Measurements from ENCODE around the gene ATF4. TPM values are rescaled to one million over a fixed set of nuclear protein-coding genes. Genes with fewer than 3 reads are reported as not detected.

ATF4 gene
- total RNA-seq, 1 donor from 2014 or later = 125 TPM

- DNase-seq (ENCODE audit: low read depth in 2 of 2) = no peak
Observed at GRCh38 chr22:39528080-39528661, 7.8 kb downstream of the ATF4 start.

DNA sequence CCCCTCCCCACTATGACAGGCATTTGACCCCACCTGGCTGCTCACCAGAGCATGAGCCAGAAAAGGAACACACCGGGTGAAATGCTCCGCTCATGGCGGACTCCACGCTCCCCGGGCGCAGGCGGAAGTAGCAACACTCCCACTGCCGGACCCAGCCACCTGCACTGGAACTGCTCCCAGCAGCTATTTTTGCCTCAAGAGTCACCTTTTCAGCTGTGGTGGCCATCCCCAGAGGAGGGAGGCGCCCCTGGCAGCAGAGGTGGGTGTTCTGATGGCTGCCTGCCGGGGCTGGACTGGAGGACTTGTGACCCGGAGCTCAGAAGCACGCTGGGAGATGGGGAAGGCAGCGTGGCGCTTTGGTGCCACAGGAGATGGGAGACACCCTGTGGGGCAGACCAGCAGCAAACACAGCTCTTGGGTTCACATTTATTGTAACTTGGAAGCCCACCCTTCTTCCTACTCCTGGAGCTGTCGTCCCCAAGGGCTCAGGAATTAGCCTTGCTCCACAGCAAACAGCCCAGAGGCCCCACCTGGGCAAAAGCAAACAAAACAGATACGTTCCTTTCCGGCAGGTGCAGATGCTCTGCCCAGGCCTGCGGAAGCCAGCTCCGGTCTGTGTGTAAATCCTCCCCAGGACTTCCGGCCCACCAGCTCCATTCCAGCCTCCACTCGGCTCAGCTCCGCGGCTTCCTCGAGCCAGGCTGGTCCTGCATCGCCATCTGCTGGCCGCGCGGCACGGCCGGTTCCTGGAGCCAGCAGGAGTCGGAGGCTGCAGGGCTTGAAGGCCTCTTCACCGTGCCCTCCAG is 8.5 kb downstream of the ATF4 start:
- DNase-seq (ENCODE audit: low read depth in 2 of 2) = peak; percentile 90 to 94

DNA sequence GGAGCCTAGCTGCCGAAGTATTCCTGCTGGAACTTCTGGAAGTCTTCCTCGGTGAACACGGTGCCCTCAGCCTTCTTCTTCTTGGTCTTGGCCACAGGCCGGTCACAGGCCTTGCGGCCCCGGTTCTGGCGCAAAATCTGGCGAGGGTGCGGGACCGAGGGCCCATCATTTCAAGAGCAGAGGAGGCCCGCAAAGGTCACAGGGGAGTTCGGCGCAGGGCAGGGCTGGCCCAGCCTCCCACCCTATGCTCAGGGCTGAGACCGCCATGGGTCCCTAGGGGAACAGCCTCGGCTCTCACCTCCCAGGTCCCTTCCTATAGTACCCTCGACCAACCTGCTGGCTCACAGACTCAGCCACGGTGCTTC is 9.1 kb downstream of the ATF4 start:
- no peak for DNase-seq (ENCODE audit: low read depth in 2 of 2)

DNA sequence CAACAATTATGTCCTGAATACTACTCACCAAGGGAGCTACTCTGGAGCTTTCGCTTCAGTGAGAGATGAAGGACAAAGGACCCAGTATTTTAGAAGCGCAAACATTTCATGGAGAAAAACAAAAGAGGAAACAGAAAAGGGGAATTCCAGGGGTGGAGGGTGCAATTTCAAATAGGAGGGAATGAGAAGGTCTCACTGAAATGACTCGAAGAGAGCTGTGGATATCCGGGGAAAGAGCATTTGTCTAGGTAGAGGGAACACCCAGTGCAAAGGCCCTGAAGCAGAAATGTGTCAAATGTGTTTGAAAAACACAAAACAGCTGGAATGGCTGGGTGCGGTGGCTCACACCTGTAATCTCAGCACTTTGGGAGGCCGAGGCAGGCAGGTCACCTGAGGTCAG is 9.8 kb downstream of the ATF4 start:
- DNase-seq (ENCODE audit: low read depth in 2 of 2) = no peak

GRCh38 chr22:39530692-39531331 is 10.4 kb downstream of the ATF4 start:
- DNase-seq (ENCODE audit: low read depth in 2 of 2) = no peak

DNA sequence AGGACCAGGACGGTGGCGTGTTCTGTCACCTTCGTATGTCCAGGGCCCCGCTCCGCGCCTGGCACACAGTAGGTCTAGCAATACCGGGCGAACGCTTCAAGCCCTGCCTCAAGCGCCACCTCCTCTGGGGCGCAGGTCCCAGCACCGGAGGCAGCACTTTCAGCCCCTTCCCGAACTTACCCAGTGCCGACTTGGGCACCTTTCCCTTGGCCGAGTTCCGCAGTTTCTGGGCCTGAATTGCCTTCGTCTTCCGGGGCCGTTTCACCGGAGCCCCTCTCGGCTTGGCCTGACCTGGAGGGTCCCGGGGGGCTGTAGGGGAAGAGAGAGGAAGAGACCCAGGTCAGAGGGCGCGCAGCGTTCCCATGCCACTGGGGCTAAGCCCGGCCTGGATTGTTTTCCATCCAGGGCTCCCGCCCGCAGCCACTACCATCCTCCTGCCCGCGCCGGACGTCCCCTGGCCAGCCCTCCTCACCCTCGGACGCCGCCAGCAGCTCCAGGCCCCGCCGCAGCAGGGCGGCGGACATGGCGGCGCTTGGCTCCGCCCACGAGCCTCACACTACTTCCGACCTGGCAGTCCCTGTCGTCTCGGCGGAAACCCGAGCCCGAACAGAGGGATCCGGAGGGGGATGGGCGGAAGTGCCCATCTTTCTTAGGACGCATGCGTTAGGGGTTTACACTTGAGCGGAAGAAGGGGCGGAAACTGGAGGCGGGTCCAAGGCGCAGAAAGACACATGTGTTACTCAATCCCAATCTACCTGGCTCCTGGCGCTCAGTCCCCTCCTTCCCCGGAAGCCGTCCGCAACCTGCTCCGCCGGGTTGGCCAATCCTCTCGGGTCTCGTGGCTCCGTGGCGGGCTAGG is 12.1 kb downstream of the ATF4 start, which contains the start of gene RPS19BP1:
TSS of gene RPS19BP1 (minus strand) at position 534 of the 859 bp plus-strand sequence. CDS start at position 524, 10 bp downstream.
- DNase-seq (ENCODE audit: low read depth in 2 of 2) = peak; percentile 81 to 97

DNA sequence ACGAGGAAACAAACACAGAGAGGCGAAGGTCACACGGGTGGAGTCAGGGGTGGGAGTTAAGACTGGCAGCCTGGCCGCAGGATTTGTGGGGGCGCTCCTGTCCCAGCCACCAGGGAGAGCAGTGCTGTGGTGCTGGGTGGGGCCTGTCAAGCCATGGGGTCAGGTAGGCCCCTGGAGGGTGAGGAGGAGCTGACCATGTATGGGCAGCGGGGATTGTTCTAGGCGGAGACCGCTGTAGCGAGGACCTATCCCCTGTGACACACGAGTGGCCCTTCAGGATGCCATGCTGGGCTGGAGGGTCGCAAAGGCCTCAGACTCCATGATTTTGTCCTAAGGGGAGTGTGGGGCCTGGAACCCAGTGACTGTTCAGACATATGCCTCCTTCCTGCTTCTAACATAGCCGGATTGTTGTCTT is 13.7 kb downstream of the ATF4 start:
- DNase-seq (ENCODE audit: low read depth in 2 of 2) = no peak

- peak in 1 of 2 donors; percentile 71 for DNase-seq (ENCODE audit: low read depth in 2 of 2)
Observed at GRCh38 chr22:39534591-39535356, 14.4 kb downstream of the ATF4 start.

- no peak for DNase-seq (ENCODE audit: low read depth in 2 of 2)
Observed at GRCh38 chr22:39535357-39535725, 15.0 kb downstream of the ATF4 start.

GRCh38 chr22:39535831-39536449 is 15.6 kb downstream of the ATF4 start:
- no peak for DNase-seq (ENCODE audit: low read depth in 2 of 2)

DNA sequence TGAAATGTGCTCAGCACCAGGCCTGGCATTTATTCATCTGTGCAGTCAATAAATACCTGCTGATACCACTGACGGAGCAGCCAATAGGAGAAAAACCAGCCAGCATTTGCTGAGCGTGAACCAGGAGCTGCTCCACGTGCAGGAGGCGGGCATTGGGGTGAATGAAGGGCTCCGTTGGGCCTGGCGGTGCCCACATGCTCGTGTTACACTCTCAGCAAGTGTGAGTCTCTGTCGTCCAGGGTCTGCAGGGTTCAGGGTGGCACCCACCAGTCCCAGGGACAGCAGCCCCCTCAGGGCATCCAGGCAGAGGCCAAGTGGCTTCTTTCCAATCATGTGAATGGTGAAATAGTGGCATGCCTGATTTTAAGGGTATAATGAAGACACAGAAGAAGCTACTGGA is 16.3 kb downstream of the ATF4 start:
- no peak for DNase-seq (ENCODE audit: low read depth in 2 of 2)

DNA sequence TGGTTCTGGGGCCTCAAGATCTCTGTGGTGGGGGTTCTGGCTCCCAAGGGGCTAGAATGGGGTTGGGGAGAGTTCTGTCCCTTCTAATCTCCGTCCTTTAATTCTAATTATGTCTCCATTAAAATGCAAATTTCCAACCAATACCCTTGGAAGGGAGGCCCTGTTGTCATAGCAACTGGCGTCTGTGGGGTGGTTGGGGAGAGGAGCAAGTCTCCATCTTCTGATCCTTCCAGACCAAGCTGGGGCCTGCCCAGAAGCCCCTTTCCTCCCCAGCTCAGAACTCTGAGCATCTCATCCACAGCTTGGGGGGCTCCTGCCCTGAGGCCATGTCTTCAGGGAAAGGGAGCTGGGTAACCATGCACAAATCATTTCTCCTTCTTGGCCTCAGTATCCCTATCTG is 17.6 kb downstream of the ATF4 start:
- no peak for DNase-seq (ENCODE audit: low read depth in 2 of 2)

- DNase-seq (ENCODE audit: low read depth in 2 of 2) = no peak
Observed at GRCh38 chr22:39543095-39543494, 22.7 kb downstream of the ATF4 start.

DNA sequence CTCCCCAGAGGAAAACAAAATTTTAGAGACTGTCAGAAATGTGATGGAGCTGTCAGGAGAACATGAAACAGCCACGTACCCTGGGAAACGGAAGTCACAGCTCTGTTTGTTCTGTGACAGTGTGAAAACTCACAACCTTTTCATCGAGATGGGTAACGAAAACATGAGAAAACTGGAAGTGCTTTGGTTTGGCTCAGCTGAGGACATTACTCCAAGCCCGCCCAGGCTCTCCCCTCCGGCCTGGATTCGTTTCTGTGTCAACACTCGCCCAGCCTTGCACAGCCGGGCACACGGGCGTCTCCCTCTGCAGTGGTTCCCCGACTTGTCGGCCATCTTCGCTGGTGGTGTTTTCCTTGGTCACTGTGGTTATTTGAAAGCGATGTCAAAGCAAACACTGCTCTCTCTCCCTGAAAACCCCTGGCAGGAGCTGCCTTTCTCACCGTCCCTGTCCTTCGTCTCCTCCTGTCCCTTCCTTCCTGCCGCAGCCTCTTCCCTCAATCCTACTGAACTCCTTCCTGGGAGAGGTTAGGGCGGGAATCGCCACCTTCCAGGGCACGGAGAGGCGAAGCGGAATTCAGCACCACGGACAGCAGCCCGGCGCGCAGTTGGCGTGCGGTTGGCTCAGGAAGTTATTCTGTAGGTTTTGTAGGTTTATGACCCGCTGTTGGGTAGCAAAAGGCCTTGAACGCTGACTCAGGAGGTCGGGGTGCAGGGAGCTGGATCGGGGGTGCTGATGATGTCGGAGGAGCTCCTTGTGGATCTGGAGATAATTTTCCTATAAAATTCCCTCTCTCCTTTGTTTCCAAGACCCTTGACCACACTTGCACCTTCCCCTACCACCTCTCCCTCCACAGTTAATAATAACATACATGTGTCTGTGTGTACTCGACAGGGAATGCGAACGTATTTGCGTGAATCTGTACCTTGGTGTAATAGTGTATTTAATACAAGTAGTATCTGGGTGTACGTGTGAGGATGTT is 25.3 kb downstream of the ATF4 start:
- peak in 1 of 2 donors; percentile 46 for DNase-seq (ENCODE audit: low read depth in 2 of 2)

- DNase-seq (ENCODE audit: low read depth in 2 of 2) = no peak
Observed at GRCh38 chr22:39546889-39547586, 26.7 kb downstream of the ATF4 start.

DNA sequence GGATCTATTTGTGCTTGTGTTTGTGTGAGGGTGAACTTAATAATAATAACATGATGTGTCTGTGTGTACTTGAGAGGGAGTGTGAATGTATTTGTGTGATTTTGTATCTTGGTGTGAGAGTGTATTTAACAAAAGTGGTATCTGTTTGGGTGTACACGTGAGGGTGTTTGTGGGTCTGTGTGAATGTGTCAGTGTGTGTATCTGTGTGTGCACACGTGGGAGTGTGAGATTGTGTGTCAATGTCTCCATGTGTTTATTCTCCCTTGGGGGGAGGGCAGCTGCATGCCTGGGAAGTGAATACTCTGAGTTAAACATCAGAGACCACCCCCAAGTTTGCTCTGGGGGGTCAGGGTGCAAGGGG is 27.2 kb downstream of the ATF4 start:
- DNase-seq (ENCODE audit: low read depth in 2 of 2) = no peak

- no peak for DNase-seq (ENCODE audit: low read depth in 2 of 2)
Observed at GRCh38 chr22:39553429-39553828, 33.1 kb downstream of the ATF4 start.

DNA sequence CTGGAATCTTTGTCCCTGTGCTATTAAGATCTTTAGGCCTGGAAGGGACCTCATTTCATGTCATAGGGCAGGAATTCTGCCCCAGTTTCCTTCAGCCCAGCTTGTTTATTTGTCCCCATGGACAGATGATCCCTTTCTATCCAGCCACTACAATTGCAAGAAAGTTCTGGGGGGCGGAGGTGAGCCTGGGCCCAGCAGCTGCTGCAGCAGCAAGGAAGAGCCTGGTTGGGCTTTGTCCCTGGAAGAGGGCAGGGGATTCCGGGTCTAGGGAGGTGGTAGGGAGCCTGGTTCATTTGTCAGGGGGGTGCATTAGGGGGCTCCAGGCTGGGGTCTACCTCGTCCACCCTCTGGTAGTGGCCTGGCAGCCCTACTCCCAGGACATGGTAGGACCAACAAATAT is 33.8 kb downstream of the ATF4 start:
- no peak for DNase-seq (ENCODE audit: low read depth in 2 of 2)
